Uterus (tissue), 2 donors: ENCODE results near the gene NEBL.

Experiments used
- CTCF ChIP-seq, 4 experiments: fragments of 200-600 bp in 2 of 4; fragments of 450-650 bp in 2 of 4; sonication (generic) in 2 of 4; IDR thresholded peaks; one replicate each; pipeline ENCODE4 v1.5.1; 2016 to 2019; ENCODE audit warnings: antibody characterized with exemption in 4 of 4, mild to moderate bottlenecking in 2 of 4, moderate library complexity in 1 of 4
- POLR2A ChIP-seq, 2 donors: fragments of 450-650 bp; IDR thresholded peaks; one replicate each; pipeline ENCODE4 v1.6.1; 2016; ENCODE audit warnings: antibody characterized with exemption in 2 of 2, mild to moderate bottlenecking in 1 of 2, moderate library complexity in 1 of 2

GRCh38 chr10:20778008-20778757, 118.9 kb downstream of the NEBL start:
- TF ChIP-seq CTCF (IDR thresholded peaks at IDR 0.05) (no peak), POLR2A (IDR thresholded peaks at IDR 0.05) (no peak)
